Fibroblast of the aortic adventitia (primary cell): Measurements from ENCODE around the gene ZDHHC3. TPM values are rescaled to one million over a fixed set of nuclear protein-coding genes. Genes with fewer than 3 reads are reported as not detected.

Source experiments
- DNase-seq: peaks from one replicate; pipeline ENCODE4 v3.0.0-alpha.2; 2010; ENCODE audit warnings: low read depth
- H3K4me3 ChIP-seq: 2 replicates; pipeline ENCODE4 v1.5.1; 2011; ENCODE audit warnings: low read depth, mild to moderate bottlenecking, control low read depth, low read length, moderate library complexity
- total RNA-seq: library from RNA; depleted of rRNA; stranded (reverse); fragments of >200 nt; gene quantifications from 2 replicates; pipeline ENCODE4 v1.2.3, GENCODE V29; 2012; ENCODE audit warnings: low replicate concordance
- TF ChIP-seq, protein P1 (sequence below): IDR thresholded peaks from 2 replicates; pipeline ENCODE4 v1.5.1; 2011; ENCODE audit warnings: mild to moderate bottlenecking, low read length, control low read depth, inconsistent platforms; ENCODE audit not compliant: insufficient read depth

Gene ZDHHC3
- total RNA-seq, 1 donor: 60.2 TPM

DNA sequence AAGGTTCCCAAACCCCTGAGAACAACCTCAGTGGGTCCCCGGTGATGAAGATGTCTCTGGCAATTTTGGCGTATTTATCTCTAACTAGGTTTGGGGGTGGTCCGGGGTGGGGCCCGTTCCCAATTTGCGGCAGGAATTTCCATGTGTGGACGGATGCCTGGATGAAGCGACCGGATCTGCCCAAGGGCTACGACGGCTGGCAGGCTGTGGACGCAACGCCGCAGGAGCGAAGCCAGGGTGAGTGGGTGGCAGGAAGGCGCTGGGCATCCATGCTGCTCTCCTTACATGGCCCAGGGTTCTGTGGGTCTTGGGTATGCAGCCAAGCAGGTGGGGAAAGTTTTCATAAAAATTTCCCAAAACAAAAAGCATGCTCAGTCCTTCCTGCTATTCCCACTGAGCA is 72.2 kb downstream of the ZDHHC3 start:
- DNase-seq: no peak

DNA sequence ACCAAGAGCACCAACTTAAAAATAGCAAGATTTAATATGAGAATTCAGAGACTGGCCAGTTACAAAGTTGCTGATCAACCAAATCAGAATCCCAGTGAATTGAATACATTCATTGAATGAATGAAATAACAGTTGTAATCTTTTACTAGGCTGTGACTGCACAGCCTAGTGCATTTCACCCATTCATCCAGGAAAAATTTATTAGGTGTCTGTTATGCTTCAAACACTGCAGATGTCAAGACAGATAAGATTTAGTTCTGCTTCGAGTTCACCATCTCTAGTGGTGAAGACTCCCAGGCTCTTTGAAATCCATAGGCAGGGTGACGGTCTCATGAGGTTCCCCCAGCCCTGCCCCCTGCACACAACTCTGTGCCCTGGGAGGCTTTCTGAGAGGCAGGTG is 72.7 kb downstream of the ZDHHC3 start:
- no peak for DNase-seq
- TF ChIP-seq, protein P1, sequence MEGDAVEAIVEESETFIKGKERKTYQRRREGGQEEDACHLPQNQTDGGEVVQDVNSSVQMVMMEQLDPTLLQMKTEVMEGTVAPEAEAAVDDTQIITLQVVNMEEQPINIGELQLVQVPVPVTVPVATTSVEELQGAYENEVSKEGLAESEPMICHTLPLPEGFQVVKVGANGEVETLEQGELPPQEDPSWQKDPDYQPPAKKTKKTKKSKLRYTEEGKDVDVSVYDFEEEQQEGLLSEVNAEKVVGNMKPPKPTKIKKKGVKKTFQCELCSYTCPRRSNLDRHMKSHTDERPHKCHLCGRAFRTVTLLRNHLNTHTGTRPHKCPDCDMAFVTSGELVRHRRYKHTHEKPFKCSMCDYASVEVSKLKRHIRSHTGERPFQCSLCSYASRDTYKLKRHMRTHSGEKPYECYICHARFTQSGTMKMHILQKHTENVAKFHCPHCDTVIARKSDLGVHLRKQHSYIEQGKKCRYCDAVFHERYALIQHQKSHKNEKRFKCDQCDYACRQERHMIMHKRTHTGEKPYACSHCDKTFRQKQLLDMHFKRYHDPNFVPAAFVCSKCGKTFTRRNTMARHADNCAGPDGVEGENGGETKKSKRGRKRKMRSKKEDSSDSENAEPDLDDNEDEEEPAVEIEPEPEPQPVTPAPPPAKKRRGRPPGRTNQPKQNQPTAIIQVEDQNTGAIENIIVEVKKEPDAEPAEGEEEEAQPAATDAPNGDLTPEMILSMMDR: no peak
- H3K4me3 ChIP-seq: no peak overlapping the region

More for the DNA sequence above, 72.2 kb downstream of the ZDHHC3 start:
- H3K4me3 ChIP-seq: no peak overlapping the region
- TF ChIP-seq, protein P1: no peak

DNA sequence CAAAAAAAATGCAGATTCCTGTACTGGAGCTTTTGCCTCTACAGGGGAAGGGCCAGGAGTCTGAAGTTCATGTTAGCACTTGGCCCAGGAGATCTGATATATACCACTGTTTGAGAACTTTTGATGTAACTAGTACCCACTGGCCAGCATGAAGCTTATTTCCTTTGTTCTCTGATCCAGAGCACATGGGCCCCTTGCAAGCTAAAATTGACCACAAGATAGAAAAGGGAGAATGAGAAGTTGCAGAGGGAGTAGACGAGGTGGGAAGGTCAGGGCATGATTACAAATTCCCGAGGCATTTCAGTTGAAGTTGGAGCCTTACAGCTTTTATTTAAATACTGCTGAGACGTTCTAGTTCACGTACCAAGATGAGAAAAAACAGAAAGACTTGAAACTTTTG is 73.3 kb downstream of the ZDHHC3 start:
- TF ChIP-seq, protein P1: no peak
- H3K4me3 ChIP-seq: no peak overlapping the region
- DNase-seq: peak; percentile 41

DNA sequence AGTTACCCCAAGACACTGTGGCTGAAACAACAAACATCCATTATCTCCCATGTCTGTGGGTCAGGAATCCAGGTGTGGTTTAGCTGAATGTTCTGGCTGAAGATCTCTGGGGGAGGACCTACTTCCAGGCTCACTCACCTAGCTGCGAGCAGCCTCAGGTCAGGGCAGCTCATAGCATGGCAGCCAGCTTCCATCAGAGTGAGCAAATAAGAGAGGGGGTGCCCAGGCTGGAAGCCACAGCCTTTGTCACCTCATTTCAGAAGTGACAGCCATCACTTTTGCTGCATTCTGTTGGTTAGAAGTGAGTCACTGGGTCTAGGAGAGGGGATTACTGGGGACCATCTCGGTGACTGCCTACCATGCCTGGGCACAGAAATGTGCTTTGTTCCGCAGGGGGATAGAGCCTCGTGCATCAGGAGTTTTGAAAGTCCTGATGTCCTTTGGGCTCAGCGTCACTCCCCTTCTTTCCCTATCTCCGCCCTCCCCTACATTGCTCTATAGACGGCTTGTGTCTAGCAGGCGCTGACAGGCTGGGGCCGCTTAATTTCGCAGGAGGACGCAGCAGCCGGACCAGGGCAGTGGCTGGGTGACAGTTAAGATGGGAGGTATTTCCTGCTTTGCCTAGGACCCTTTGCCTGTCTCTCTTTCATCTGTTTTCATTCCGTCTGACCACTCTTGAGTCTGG is 76.1 kb downstream of the ZDHHC3 start:
- no peak for DNase-seq
- no peak overlapping the region for H3K4me3 ChIP-seq
- TF ChIP-seq, protein P1: no peak

DNA sequence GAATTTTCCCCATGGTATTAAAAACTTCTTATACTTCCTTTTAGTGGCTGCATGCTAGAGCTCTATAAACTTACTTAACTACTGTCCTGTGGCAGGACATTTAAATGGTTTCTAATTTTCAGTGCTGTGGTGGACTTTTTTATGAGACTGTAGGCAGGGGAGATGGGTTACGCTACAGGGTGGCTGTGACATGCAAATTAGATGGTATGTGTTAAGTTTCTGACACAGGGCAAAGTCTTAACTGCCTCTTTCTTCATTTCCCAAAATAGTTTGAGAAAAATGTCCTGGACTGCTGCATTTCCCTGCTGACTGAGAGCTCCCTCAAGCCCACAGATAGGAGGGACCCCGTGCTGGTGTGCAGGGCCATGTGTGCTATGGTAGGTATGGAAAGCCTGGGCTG is 79.5 kb downstream of the ZDHHC3 start:
- no peak for DNase-seq
- no peak overlapping the region for H3K4me3 ChIP-seq
- TF ChIP-seq, protein P1: no peak

DNA sequence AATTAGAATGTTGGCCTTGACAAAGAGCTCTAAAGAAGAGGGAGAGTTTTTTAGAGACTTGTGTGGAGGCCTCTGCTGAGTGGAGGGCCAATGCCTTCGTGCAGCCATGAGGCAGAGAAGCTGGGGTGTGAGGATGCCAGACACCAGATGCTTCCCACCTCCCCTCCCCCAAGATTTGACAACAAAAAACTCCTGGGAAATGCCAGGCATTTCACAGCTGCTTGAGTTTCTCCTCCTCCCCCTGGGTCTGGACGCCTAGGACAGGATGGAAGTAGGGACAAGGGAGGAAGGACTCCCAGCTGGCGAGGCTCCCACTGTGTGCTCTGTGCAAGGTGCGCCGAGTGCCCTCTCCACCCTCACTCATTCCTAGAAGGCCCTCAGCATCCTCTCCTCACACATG is 81.5 kb downstream of the ZDHHC3 start:
- no peak overlapping the region for H3K4me3 ChIP-seq
- DNase-seq: peak; percentile 10
- TF ChIP-seq, protein P1: no peak

DNA sequence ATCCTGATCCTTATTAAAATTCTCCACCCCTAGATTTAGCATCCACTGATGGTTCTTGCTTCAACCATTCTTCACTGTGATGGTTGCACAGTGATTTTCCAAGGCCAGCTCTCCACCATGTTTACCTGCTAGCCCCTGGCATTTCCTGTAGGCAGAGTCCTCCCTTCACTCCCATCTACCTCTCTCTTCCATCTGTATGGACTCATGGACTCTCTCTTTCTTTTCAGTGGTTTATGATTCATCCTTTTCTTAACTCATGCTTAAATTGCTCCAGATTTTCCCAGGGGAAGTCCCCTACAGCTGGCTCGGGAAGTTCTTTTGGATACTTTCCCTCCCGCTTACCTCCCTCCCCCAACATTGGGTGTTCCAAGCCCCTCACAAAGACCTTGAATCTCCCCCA is 82.9 kb downstream of the ZDHHC3 start:
- TF ChIP-seq, protein P1: no peak
- no peak overlapping the region for H3K4me3 ChIP-seq
- peak; percentile 68 for DNase-seq
